CD14-positive monocyte (primary cell): Measurements from ENCODE around the gene IBA57. TPM values are rescaled to one million over a fixed set of nuclear protein-coding genes. Genes with fewer than 3 reads are reported as not detected.

Experiments used
- DNase-seq, 3 donors: peaks; one replicate each; pipeline ENCODE4 v3.0.0-alpha.2; 2011 to 2022
- H2AFZ ChIP-seq: 2 replicates; pipeline ENCODE4 v1.6.0; 2012; ENCODE audit warnings: mild to moderate bottlenecking, low read depth, low read length, inconsistent platforms; ENCODE audit not compliant: insufficient read depth, poor library complexity, severe bottlenecking
- H3K27ac ChIP-seq, 2 donors: 1 replicate in 1 of 2; 2 replicates in 1 of 2; pipeline ENCODE4 v1.5.1; 2012 to 2013; ENCODE audit warnings: low read length in 2 of 2, control low read depth in 1 of 2, inconsistent platforms in 1 of 2, low read depth in 1 of 2, mild to moderate bottlenecking in 1 of 2
- H3K27me3 ChIP-seq, 2 donors: one replicate each; pipeline versions ENCODE4 v1.6.0 to v1.6.1; 2011 to 2013; ENCODE audit warnings: low read length in 2 of 2; ENCODE audit not compliant: control insufficient read depth in 2 of 2, insufficient read depth in 2 of 2
- H3K36me3 ChIP-seq, 2 donors: replicated peaks in 1 of 2; 1 replicate in 1 of 2; 2 replicates in 1 of 2; pipeline versions ENCODE4 v1.5.1 to v1.6.1; 2012 to 2013; ENCODE audit warnings: low read length in 2 of 2, control low read depth in 1 of 2, inconsistent platforms in 1 of 2, mild to moderate bottlenecking in 1 of 2; ENCODE audit not compliant: insufficient read depth in 2 of 2, control insufficient read depth in 1 of 2
- H3K4me1 ChIP-seq, 2 donors: 1 replicate in 1 of 2; 2 replicates in 1 of 2; pipeline versions ENCODE4 v1.5.1 to v1.6.1; 2012 to 2013; ENCODE audit warnings: low read length in 2 of 2, control low read depth in 1 of 2, inconsistent platforms in 1 of 2, mild to moderate bottlenecking in 1 of 2, moderate library complexity in 1 of 2; ENCODE audit not compliant: insufficient read depth in 2 of 2, control insufficient read depth in 1 of 2
- H3K4me2 ChIP-seq: replicated peaks from 2 replicates; pipeline ENCODE3; 2012; ENCODE audit warnings: low read length, moderate library complexity, mild to moderate bottlenecking; ENCODE audit not compliant: poor library complexity, severe bottlenecking; ENCODE audit errors: extremely low read depth
- H3K4me3 ChIP-seq, 3 experiments: fragments of 200-600 bp in 1 of 3; sonication (generic) in 1 of 3; replicated peaks in 1 of 3; 1 replicate in 2 of 3; 2 replicates in 1 of 3; pipeline ENCODE4 v1.5.1; 2011 to 2013; ENCODE audit warnings: low read length in 3 of 3, mild to moderate bottlenecking in 3 of 3, control low read depth in 2 of 3, low read depth in 2 of 3, inconsistent platforms in 1 of 3, moderate library complexity in 1 of 3
- H3K79me2 ChIP-seq: 2 replicates; pipeline ENCODE4 v1.6.0; 2012; ENCODE audit warnings: mild to moderate bottlenecking, control low read depth, inconsistent platforms, low read length, moderate library complexity; ENCODE audit not compliant: insufficient read depth
- H3K9ac ChIP-seq: 2 replicates; pipeline ENCODE4 v1.6.0; 2017; ENCODE audit warnings: low read length, mild to moderate bottlenecking; ENCODE audit not compliant: insufficient read depth, poor library complexity, severe bottlenecking
- H3K9me3 ChIP-seq, 2 donors: replicated peaks in 1 of 2; 1 replicate in 1 of 2; 2 replicates in 1 of 2; pipeline versions ENCODE4 v1.5.1 to v1.6.1; 2012 to 2013; ENCODE audit warnings: low read length in 2 of 2, control low read depth in 1 of 2; ENCODE audit not compliant: control insufficient read depth in 1 of 2, insufficient read depth in 1 of 2
- H4K20me1 ChIP-seq: 2 replicates; pipeline ENCODE4 v1.6.0; 2012; ENCODE audit warnings: mild to moderate bottlenecking, low read length, control low read depth, moderate library complexity; ENCODE audit not compliant: insufficient read depth
- H3K27ac Mint-ChIP-seq, 7 donors: one replicate each; pipeline ENCODE4 v1.8.0; 2020; ENCODE audit warnings: mild to moderate bottlenecking in 7 of 7, mixed read lengths in 7 of 7, moderate library complexity in 6 of 7, inconsistent platforms in 2 of 7
- H3K27me3 Mint-ChIP-seq, 3 donors: one replicate each; pipeline ENCODE4 v1.8.0; 2021 to 2022; ENCODE audit warnings: low read depth in 3 of 3, mild to moderate bottlenecking in 3 of 3, mixed read lengths in 3 of 3, moderate library complexity in 3 of 3, inconsistent platforms in 1 of 3
- H3K36me3 Mint-ChIP-seq, 2 donors: one replicate each; pipeline ENCODE4 v1.8.0; 2020; ENCODE audit warnings: mixed read lengths in 2 of 2, inconsistent platforms in 1 of 2, mild to moderate bottlenecking in 1 of 2
- H3K4me1 Mint-ChIP-seq: one replicate; pipeline ENCODE4 v1.8.0; 2020; ENCODE audit warnings: mild to moderate bottlenecking, mixed read lengths
- H3K4me3 Mint-ChIP-seq, 2 donors: one replicate each; pipeline ENCODE4 v1.8.0; 2020; ENCODE audit warnings: mild to moderate bottlenecking in 2 of 2, mixed read lengths in 2 of 2, moderate library complexity in 1 of 2
- H3K9me3 Mint-ChIP-seq, 7 donors: one replicate each; pipeline ENCODE4 v1.8.0; 2020 to 2022; ENCODE audit warnings: mixed read lengths in 7 of 7, mild to moderate bottlenecking in 6 of 7, moderate library complexity in 6 of 7, inconsistent platforms in 2 of 7
- WGBS: methylation state at CpG from one replicate; pipeline ENCODE4 v1.1.5; 2013; ENCODE audit warnings: missing lambda C conversion rate; ENCODE audit not compliant: insufficient coverage; 5-methylcytosine and 5-hydroxymethylcytosine counted together
- intact Hi-C, 2 donors: fragments of 100-400 bp; cut with micrococcal nuclease; formaldehyde crosslinking; loops; one replicate each; pipeline versions ENCODE4 v1.15.0 to v1.15.1; 2023
- polyA plus RNA-seq, 3 donors: library from polyadenylated mRNA; depleted of rRNA in 1 of 3; unstranded in 2 of 3; stranded (reverse) in 1 of 3; fragments of 300-500 nt in 2 of 3; fragments of >200 nt in 1 of 3; fragmentation: Illumina TruSeq in 2 of 3; gene quantifications; 1 replicate in 2 of 3; 2 replicates in 1 of 3; pipeline ENCODE4 v1.2.3, GENCODE V29; 2012 to 2021
- TF ChIP-seq, protein P1 (sequence below): fragments of 200-600 bp; IDR thresholded peaks from one replicate; pipeline ENCODE4 v1.8.0; 2022; ENCODE audit warnings: antibody characterized with exemption, mild to moderate bottlenecking

IBA57 gene
- polyA plus RNA-seq, 3 donors = 1.6 to 2.1 (median 1.7) TPM

DNA sequence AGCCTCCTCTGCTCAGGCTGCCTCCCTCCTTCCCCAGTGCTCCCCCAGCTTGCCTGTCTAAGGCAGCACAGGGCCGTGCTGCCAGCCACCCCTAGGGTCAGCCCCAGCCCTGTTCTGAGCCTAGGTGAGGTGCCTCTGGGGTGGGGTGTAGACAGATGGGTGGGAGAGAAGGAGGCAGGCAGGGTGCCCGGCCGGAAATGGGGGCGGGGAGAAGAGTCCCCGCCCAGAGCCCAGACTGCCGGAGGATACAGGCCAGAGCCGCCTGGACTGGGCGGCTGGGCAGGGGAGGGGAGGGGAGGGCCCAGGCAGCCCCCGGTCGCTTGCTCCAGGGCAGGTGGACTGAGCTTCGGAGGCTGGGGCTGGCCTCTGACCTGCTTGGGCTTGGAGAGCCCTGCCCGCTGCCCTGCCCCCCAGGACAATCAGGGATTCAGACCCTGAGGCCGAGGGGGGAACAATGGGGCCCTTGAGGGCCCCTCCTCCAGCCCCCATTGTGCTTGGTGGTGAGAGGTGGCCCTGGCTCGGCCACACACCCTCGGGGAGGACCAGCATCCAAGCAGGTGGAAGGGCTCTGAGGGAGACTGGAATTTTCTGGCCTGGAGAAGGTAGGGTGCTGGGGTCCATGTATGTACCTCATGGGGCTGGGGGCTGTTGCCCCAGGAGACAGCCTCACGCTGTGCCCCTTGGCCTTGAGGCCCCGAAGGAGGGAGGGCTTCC is 16.0 kb upstream of the IBA57 start, which contains the start of gene GJC2:
GJC2 (plus strand) TSS at position 525 of the 714 bp plus-strand sequence. CDS start 7,829 bp downstream, outside the sequence.
- H3K4me2 ChIP-seq = no peak within 1 kb of the TSS
- H3K4me1 ChIP-seq = no peaks in the 10 kb centered on the region

DNA sequence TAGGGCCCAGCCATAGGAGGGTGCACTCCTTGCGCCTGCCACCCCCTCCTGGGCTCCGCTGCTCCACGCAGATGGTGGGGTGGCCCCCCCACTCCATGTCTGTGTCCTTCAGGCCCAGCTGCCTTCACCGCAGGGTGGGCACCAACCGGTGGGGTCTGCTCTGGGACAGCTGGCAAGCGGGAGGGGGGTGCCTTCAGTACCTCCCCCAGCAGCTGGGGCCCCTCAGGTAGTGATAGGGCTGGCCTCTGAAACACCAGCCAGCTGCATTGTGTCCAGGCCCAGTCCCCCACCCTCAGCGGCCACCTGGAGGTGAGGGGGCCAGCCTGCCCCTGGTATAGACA is 15.5 kb upstream of the IBA57 start:
- Mint-ChIP-seq H3K27ac (no peak overlapping the region), H3K36me3 (peaks cover 13 to 37% of the 10 kb centered on the region in 2 donors), H3K27me3 (peaks cover 0 to 5% (median 0%) of the 10 kb centered on the region in 3 donors), H3K4me3 (no peak overlapping the region), H3K4me1 (no peaks in the 10 kb centered on the region), H3K9me3 (no peaks in the 10 kb centered on the region)
- Histone ChIP-seq H3K9ac (no peak overlapping the region), H3K4me3 (no peak overlapping the region), H3K27me3 (no peaks in the 10 kb centered on the region), H3K36me3 (peaks cover 32 to 40% of the 10 kb centered on the region in 2 donors), H3K4me2 (no peak overlapping the region), H3K27ac (no peak overlapping the region), H3K4me1 (no peaks in the 10 kb centered on the region), H2AFZ (no peak overlapping the region), H3K9me3 (no peaks in the 10 kb centered on the region), H4K20me1 (peaks cover 61% of the 10 kb centered on the region), H3K79me2 (peaks cover 14% of the 10 kb centered on the region)
- TF ChIP-seq, protein P1, sequence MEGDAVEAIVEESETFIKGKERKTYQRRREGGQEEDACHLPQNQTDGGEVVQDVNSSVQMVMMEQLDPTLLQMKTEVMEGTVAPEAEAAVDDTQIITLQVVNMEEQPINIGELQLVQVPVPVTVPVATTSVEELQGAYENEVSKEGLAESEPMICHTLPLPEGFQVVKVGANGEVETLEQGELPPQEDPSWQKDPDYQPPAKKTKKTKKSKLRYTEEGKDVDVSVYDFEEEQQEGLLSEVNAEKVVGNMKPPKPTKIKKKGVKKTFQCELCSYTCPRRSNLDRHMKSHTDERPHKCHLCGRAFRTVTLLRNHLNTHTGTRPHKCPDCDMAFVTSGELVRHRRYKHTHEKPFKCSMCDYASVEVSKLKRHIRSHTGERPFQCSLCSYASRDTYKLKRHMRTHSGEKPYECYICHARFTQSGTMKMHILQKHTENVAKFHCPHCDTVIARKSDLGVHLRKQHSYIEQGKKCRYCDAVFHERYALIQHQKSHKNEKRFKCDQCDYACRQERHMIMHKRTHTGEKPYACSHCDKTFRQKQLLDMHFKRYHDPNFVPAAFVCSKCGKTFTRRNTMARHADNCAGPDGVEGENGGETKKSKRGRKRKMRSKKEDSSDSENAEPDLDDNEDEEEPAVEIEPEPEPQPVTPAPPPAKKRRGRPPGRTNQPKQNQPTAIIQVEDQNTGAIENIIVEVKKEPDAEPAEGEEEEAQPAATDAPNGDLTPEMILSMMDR = no peak
- intact Hi-C loops = no loop called here
- DNase-seq = no peak
- WGBS = 100% methylated on average over 4 of the region's 7 CpGs

More for the DNA sequence above, 16.0 kb upstream of the IBA57 start, which contains the start of gene GJC2:
- H3K27ac Mint-ChIP-seq = peak within 1 kb of the TSS in 2 of 7 donors; percentile 18 to 60
- DNase-seq = no peak
- Histone ChIP-seq H3K27me3 (no peaks in the 10 kb centered on the region), H3K4me3 (no peak within 1 kb of the TSS), H3K9ac (no peak within 1 kb of the TSS), H4K20me1 (peaks cover 66% of the 10 kb centered on the region), H2AFZ (no peak within 1 kb of the TSS), H3K9me3 (no peaks in the 10 kb centered on the region), H3K36me3 (peaks cover 32 to 40% of the 10 kb centered on the region in 2 donors), H3K27ac (no peak within 1 kb of the TSS), H3K79me2 (peaks cover 20% of the 10 kb centered on the region)
- TF ChIP-seq, protein P1 = no peak
- H3K36me3 Mint-ChIP-seq = peaks cover 13 to 37% of the 10 kb centered on the region in 2 donors
- intact Hi-C loops = no loop called here
- no peaks in the 10 kb centered on the region for H3K4me1 Mint-ChIP-seq
- no peak within 1 kb of the TSS for H3K4me3 Mint-ChIP-seq
- peaks cover 0 to 5% (median 0%) of the 10 kb centered on the region in 3 donors for H3K27me3 Mint-ChIP-seq
- H3K9me3 Mint-ChIP-seq = no peaks in the 10 kb centered on the region
- 94% methylated on average over 10 of the region's 17 CpGs for WGBS
